OCI-LY7 (cell line): Measurements from ENCODE around the gene CTSG. TPM values are rescaled to one million over a fixed set of nuclear protein-coding genes. Genes with fewer than 3 reads are reported as not detected.

Source experiments
- BruUV-seq: library from RNA; stranded (reverse); fragments of 400-500 nt; replicated peaks from 2 replicates; lab custom pipeline; 2021; lab: Mats Ljungman, UMichigan
- CTCF ChIA-PET: fragments of 300-600 bp; sonication (Branson Sonifier 250); formaldehyde crosslinking; loops from one replicate; lab custom pipeline; 2022; ENCODE audit warnings: antibody characterized with exemption; ENCODE audit not compliant: unreplicated experiment; lab: Charles Lee
- POLR2A ChIA-PET: fragments of 300-600 bp; sonication (Branson Sonifier 250); formaldehyde crosslinking; loops from one replicate; lab custom pipeline; 2022; ENCODE audit warnings: antibody characterized with exemption; lab: Charles Lee
- DNase-seq: peaks from one replicate; pipeline ENCODE4 v3.0.0-alpha.2; 2015; ENCODE audit warnings: low spot score
- H2AFZ ChIP-seq: fragments of 200-600 bp; sonication (generic), shearing (Covaris generic); 2 replicates; pipeline ENCODE4 v1.6.1; 2014; ENCODE audit warnings: mild to moderate bottlenecking, antibody characterized with exemption, low read length, moderate library complexity
- H3K27ac ChIP-seq: fragments of 200-600 bp; sonication (generic); 2 replicates; pipeline ENCODE4 v1.5.1; 2014; ENCODE audit warnings: mixed run types, low read depth, mild to moderate bottlenecking, moderate library complexity, low read length, inconsistent platforms; ENCODE audit not compliant: poor library complexity, severe bottlenecking
- H3K36me3 ChIP-seq: fragments of 200-600 bp; sonication (generic); 2 replicates; pipeline ENCODE4 v1.6.1; 2014; ENCODE audit warnings: mild to moderate bottlenecking, antibody characterized with exemption, low read length, moderate library complexity, mixed read lengths; ENCODE audit not compliant: insufficient read depth
- H3K4me1 ChIP-seq: fragments of 200-600 bp; sonication (generic); 2 replicates; pipeline ENCODE4 v1.5.1; 2014; ENCODE audit warnings: mild to moderate bottlenecking, low read length; ENCODE audit not compliant: insufficient read depth, poor library complexity, severe bottlenecking
- H3K4me2 ChIP-seq: fragments of 200-600 bp; sonication (generic); 2 replicates; pipeline ENCODE4 v1.6.1; 2014; ENCODE audit warnings: mild to moderate bottlenecking, low read length
- H3K4me3 ChIP-seq: fragments of 200-600 bp; sonication (generic); 2 replicates; pipeline ENCODE4 v1.5.1; 2014; ENCODE audit warnings: mild to moderate bottlenecking, low read depth, low read length; ENCODE audit not compliant: poor library complexity, severe bottlenecking
- H3K79me2 ChIP-seq: fragments of 200-600 bp; sonication (generic); 2 replicates; pipeline ENCODE4 v1.6.1; 2016; ENCODE audit warnings: low read depth, mild to moderate bottlenecking, low read length, moderate library complexity, mixed read lengths; ENCODE audit not compliant: insufficient read depth
- H3K9me2 ChIP-seq: fragments of 200-600 bp; sonication (generic); 2 replicates; pipeline ENCODE4 v1.6.1; 2016; ENCODE audit warnings: mild to moderate bottlenecking, low read length, mixed read lengths; ENCODE audit not compliant: insufficient read depth
- H3K9me3 ChIP-seq: fragments of 200-600 bp; sonication (generic); 2 replicates; pipeline ENCODE4 v1.6.1; 2014; ENCODE audit warnings: mild to moderate bottlenecking, mixed run types, low read length, mixed read lengths
- H4K20me1 ChIP-seq: fragments of 200-600 bp; sonication (generic); 2 replicates; pipeline ENCODE4 v1.6.1; 2014; ENCODE audit warnings: mild to moderate bottlenecking, antibody characterized with exemption, low read length, moderate library complexity, mixed read lengths; ENCODE audit not compliant: insufficient read depth
- EZH2phosphoT487 ChIP-seq: fragments of 200-600 bp; sonication (generic); IDR thresholded peaks from 2 replicates; pipeline ENCODE4 v1.6.1; 2018; ENCODE audit warnings: low read depth, borderline replicate concordance, mild to moderate bottlenecking, mixed run types, antibody characterized with exemption, low read length, moderate library complexity, mixed read lengths
- intact Hi-C: fragments of 100-400 bp; cut with micrococcal nuclease; formaldehyde crosslinking; loops from one replicate; pipeline ENCODE4 v1.10.0; 2022; ENCODE audit not compliant: unreplicated experiment
- total RNA-seq, 2 experiments: library from RNA; depleted of rRNA in 1 of 2; stranded (reverse); fragments of >200 nt in 1 of 2; shearing (Covaris generic) in 1 of 2; gene quantifications; 2 replicates each; pipeline ENCODE4 v1.2.3, GENCODE V29; 2014 to 2022
- TF ChIP-seq, protein P1 (sequence below): fragments of 200-600 bp; sonication (generic); conservative IDR thresholded peaks from 2 replicates; pipeline ENCODE4 v1.5.1; 2014; ENCODE audit warnings: mild to moderate bottlenecking, antibody characterized with exemption, low read length, moderate library complexity, mixed read lengths

Gene CTSG
- total RNA-seq, 2 experiments from 2014 or later: not detected

DNA sequence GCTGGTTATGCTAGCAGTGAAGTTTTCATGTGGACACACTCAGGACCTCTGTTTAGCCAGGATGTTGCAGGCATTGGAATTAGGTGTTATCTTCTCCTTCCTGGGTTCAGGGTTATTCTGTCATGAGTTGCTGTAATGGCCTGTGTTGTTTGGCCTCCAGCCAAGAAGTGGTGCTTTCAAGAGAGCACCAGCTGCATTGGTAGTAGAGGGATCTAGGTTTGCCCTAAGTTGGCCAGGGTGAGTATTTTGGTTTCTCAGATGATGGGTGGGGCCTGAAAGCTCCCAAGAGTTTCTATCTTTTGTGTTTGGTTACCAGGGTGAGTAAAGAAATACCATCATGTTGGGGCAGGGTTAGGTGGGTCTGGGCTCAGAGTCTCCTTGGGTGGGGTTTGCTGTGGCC is 36.1 kb upstream of the CTSG start:
- Histone ChIP-seq H3K9me2 (no peaks in the 10 kb centered on the region), H3K4me2 (no peak overlapping the region), H3K79me2 (no peaks in the 10 kb centered on the region), H4K20me1 (no peaks in the 10 kb centered on the region), H2AFZ (no peak overlapping the region), H3K27ac (no peak overlapping the region), H3K9me3 (no peaks in the 10 kb centered on the region), H3K4me3 (no peak overlapping the region), H3K36me3 (no peaks in the 10 kb centered on the region), H3K4me1 (no peaks in the 10 kb centered on the region)
- DNase-seq: no peak
- intact Hi-C loops: no loop called here
- BruUV-seq: no TSS peak
- POLR2A ChIA-PET: no interaction called here
- TF ChIP-seq EZH2phosphoT487: no peak
- TF ChIP-seq, protein P1, sequence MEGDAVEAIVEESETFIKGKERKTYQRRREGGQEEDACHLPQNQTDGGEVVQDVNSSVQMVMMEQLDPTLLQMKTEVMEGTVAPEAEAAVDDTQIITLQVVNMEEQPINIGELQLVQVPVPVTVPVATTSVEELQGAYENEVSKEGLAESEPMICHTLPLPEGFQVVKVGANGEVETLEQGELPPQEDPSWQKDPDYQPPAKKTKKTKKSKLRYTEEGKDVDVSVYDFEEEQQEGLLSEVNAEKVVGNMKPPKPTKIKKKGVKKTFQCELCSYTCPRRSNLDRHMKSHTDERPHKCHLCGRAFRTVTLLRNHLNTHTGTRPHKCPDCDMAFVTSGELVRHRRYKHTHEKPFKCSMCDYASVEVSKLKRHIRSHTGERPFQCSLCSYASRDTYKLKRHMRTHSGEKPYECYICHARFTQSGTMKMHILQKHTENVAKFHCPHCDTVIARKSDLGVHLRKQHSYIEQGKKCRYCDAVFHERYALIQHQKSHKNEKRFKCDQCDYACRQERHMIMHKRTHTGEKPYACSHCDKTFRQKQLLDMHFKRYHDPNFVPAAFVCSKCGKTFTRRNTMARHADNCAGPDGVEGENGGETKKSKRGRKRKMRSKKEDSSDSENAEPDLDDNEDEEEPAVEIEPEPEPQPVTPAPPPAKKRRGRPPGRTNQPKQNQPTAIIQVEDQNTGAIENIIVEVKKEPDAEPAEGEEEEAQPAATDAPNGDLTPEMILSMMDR: no peak
- CTCF ChIA-PET: no interaction called here

DNA sequence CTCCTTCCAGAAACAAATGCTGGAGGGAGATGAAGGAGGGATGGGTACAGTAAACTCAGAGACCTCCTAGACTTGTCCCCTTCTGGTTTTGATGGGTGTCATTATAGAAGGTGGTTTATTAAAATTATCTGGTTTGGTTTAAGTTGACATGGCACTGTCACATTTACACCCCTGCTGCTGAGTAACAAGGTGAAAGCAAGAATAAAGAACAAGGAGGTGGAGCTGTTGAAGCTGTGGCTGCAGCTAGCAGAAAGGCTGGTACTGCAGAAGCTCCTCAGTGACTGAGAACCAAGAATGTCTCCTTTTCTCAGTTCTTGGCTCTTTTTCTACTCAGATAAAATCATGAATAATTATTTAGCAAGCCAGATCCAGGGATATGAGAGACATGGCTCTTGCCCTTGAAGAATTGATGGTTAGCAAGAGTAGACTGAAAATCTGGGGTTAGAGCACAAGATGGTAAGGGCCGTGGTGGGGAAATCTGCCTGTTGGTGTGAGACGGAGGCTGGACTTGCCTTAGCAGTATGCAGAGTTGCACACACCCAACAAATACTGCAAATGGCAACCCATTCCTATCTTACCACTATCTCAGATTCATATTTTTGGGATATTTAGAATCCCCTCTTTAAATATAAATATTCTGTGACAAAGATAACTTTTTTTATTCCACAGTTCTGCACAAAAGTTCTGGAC is 33.8 kb upstream of the CTSG start, which contains the start of gene GZMH:
GZMH (minus strand) TSS at position 31 of the 690 bp plus-strand sequence. CDS start 72 bp downstream, outside the sequence.
- intact Hi-C loops: no loop called here
- POLR2A ChIA-PET: no interaction called here
- no peak for TF ChIP-seq EZH2phosphoT487
- TF ChIP-seq, protein P1: no peak
- Histone ChIP-seq H3K4me3 (no peak within 1 kb of the TSS), H4K20me1 (no peaks in the 10 kb centered on the region), H3K27ac (no peak within 1 kb of the TSS), H3K36me3 (no peaks in the 10 kb centered on the region), H3K9me2 (no peaks in the 10 kb centered on the region), H3K9me3 (no peaks in the 10 kb centered on the region), H2AFZ (no peak within 1 kb of the TSS), H3K4me2 (no peak within 1 kb of the TSS), H3K79me2 (no peaks in the 10 kb centered on the region), H3K4me1 (no peaks in the 10 kb centered on the region)
- no peak for DNase-seq
- BruUV-seq: no TSS peak
- CTCF ChIA-PET: no interaction called here
